ENCODE data around the gene PCDHA8. TPM values are rescaled to one million over a fixed set of nuclear protein-coding genes. Genes with fewer than 3 reads are reported as not detected.
"Not testable (repeated sequence)": the region's sequence is repeated elsewhere in the genome, so short reads cannot be mapped to it uniquely, and the experiment has no call there.

The PCDHA8 gene, protein sequence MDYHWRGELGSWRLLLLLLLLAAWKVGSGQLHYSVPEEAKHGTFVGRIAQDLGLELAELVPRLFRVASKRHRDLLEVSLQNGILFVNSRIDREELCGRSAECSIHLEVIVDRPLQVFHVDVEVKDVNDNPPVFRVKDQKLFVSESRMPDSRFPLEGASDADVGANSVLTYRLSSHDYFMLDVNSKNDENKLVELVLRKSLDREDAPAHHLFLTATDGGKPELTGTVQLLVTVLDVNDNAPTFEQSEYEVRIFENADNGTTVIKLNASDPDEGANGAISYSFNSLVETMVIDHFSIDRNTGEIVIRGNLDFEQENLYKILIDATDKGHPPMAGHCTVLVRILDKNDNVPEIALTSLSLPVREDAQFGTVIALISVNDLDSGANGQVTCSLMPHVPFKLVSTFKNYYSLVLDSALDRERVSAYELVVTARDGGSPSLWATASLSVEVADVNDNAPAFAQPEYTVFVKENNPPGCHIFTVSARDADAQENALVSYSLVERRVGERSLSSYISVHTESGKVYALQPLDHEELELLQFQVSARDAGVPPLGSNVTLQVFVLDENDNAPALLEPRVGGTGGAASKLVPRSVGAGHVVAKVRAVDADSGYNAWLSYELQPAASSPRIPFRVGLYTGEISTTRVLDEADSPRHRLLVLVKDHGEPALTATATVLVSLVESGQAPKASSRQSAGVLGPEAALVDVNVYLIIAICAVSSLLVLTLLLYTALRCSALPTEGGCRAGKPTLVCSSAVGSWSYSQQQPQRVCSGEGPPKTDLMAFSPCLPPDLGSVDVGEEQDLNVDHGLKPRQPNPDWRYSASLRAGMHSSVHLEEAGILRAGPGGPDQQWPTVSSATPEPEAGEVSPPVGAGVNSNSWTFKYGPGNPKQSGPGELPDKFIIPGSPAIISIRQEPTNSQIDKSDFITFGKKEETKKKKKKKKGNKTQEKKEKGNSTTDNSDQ
- polyA plus RNA-seq (ENCODE audit: insufficient read length in 4 of 4) = under 1 TPM in 3 of 4 donors, not detected in 1; 0.03 to 0.05 (median 0.05) TPM

GRCh38 chr5:140840978-140841962 is at the start of gene PCDHA8:
TSS of gene PCDHA8 (plus strand) at chr5:140841187. CDS start at chr5:140841322, 135 bp downstream.
- no peak for DNase-seq (ENCODE audit: low read depth in 4 of 4, low spot score in 2 of 4)

GRCh38 chr5:140794595-140795258 is 46.3 kb upstream of the PCDHA8 start, which contains the start of gene PCDHA2:
TSS of gene PCDHA2 (plus strand) at chr5:140794852.
- DNase-seq (ENCODE audit: low read depth in 4 of 4, low spot score in 2 of 4) = no peak

DNA sequence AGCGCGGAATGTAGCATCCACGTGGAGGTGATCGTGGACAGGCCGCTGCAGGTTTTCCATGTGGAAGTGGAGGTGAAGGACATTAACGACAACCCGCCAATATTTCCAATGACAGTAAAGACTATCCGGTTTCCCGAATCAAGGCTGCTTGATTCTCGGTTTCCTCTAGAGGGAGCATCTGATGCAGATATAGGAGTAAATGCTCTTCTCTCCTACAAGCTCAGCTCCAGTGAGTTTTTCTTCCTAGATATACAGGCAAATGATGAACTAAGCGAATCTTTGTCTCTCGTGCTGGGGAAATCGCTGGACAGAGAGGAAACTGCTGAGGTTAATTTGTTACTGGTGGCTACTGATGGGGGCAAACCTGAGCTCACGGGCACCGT is 45.7 kb upstream of the PCDHA8 start:
- DNase-seq (ENCODE audit: low read depth in 4 of 4, low spot score in 2 of 4) = no peak

- DNase-seq (ENCODE audit: low read depth in 4 of 4, low spot score in 2 of 4) = not testable (repeated sequence)
Observed at GRCh38 chr5:140796072-140796717, 44.8 kb upstream of the PCDHA8 start.

GRCh38 chr5:140796718-140797095 is 44.3 kb upstream of the PCDHA8 start:
- DNase-seq (ENCODE audit: low read depth in 4 of 4, low spot score in 2 of 4) = no peak

DNA sequence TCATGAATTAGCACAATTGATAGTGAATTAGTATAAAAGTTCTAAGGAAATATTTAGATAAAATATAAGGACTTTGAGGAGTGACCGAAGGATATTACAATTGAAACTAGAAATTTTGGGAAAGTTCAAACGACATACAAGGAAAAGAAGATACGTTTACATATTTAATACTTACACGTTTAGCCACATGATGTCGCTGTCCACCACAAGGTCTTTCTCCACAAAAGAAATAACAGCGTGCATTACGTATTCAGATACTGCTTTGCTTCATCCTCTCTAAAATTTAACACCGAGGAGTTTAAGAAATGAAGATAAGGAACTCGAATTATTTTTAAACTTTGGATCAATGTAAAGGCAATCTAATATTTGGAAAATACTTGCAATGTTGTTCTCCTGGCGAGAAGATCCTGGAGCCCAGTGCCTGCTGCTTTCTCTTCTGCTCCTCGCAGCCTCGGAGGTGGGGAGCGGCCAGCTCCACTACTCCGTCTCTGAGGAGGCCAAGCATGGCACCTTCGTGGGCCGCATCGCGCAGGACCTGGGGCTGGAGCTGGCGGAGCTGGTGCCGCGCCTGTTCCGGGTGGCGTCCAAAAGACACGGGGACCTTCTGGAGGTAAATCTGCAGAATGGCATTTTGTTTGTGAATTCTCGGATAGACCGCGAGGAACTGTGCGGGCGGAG is 40.0 kb upstream of the PCDHA8 start, which contains the start of gene PCDHA3:
PCDHA3 (plus strand) TSS at position 242 of the 678 bp plus-strand sequence.
- no peak for DNase-seq (ENCODE audit: low read depth in 4 of 4, low spot score in 2 of 4)

DNA sequence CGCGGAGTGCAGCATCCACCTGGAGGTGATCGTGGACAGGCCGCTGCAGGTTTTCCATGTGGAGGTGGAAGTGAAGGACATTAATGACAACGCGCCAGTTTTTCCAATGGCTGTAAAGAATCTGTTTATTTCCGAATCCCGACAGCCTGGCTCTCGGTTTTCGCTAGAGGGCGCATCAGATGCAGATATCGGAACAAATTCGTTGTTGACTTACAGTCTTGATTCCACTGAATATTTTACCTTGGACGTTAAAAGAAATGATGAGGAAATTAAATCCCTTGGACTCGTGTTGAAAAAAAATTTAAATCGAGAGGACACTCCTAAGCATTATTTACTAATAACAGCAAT is 39.5 kb upstream of the PCDHA8 start:
- DNase-seq (ENCODE audit: low read depth in 4 of 4, low spot score in 2 of 4) = no peak

- DNase-seq (ENCODE audit: low read depth in 4 of 4, low spot score in 2 of 4) = not testable (repeated sequence)
Observed at GRCh38 chr5:140802381-140802780, 38.6 kb upstream of the PCDHA8 start.

DNA sequence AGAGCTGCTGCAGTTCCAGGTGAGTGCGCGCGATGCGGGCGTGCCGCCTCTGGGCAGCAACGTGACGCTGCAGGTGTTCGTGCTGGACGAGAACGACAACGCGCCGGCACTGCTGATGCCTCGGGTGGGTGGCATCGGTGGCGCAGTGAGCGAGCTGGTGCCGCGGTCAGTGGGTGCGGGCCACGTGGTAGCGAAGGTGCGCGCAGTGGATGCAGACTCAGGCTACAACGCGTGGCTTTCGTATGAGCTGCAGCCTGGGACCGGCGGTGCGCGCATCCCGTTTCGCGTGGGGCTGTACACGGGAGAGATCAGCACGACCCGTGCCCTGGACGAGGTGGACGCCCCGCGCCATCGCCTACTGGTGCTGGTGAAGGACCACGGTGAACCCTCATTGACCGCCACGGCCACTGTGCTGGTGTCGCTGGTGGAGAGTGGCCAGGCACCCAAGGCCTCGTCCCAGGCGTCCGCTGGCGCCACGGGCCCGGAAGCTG is 38.2 kb upstream of the PCDHA8 start:
- DNase-seq (ENCODE audit: low read depth in 4 of 4, low spot score in 2 of 4) = no peak

- DNase-seq (ENCODE audit: low read depth in 4 of 4, low spot score in 2 of 4) = no peak
Observed at GRCh38 chr5:140806834-140807775, 33.9 kb upstream of the PCDHA8 start, which contains the start of gene PCDHA4. TSS of gene PCDHA4 (plus strand) at chr5:140807068.

DNA sequence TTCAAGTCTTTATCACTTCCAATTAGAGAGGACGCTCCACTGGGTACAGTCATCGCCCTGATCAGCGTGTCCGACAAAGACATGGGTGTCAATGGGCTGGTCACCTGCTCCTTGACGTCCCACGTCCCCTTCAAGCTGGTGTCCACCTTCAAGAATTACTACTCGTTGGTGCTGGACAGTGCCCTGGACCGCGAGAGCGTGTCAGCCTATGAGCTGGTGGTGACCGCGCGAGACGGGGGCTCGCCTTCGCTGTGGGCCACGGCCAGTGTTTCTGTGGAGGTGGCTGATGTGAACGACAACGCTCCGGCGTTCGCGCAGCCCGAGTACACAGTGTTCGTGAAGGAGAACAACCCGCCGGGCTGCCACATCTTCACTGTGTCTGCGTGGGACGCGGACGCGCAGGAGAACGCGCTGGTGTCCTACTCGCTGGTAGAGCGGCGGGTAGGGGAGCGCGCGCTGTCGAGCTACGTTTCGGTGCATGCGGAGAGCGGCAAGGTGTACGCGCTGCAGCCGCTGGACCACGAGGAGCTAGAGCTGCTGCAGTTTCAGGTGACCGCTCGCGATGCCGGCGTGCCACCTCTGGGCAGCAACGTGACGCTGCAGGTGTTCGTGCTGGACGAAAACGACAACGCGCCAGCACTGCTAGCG is 32.6 kb upstream of the PCDHA8 start:
- not testable (repeated sequence) for DNase-seq (ENCODE audit: low read depth in 4 of 4, low spot score in 2 of 4)

DNA sequence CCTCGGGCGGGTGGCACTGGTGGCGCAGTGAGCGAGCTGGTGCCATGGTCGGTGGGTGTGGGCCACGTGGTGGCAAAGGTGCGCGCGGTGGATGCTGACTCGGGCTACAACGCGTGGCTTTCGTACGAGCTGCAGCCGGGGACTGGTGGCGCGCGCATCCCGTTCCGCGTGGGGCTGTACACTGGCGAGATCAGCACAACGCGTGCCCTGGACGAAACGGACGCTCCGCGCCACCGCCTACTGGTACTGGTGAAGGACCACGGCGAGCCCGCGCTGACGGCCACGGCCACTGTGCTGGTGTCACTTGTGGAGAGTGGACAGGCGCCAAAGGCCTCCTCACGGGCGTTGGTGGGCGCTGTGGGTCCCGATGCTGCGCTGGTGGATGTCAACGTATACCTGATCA is 32.1 kb upstream of the PCDHA8 start:
- DNase-seq (ENCODE audit: low read depth in 4 of 4, low spot score in 2 of 4) = no peak

DNA sequence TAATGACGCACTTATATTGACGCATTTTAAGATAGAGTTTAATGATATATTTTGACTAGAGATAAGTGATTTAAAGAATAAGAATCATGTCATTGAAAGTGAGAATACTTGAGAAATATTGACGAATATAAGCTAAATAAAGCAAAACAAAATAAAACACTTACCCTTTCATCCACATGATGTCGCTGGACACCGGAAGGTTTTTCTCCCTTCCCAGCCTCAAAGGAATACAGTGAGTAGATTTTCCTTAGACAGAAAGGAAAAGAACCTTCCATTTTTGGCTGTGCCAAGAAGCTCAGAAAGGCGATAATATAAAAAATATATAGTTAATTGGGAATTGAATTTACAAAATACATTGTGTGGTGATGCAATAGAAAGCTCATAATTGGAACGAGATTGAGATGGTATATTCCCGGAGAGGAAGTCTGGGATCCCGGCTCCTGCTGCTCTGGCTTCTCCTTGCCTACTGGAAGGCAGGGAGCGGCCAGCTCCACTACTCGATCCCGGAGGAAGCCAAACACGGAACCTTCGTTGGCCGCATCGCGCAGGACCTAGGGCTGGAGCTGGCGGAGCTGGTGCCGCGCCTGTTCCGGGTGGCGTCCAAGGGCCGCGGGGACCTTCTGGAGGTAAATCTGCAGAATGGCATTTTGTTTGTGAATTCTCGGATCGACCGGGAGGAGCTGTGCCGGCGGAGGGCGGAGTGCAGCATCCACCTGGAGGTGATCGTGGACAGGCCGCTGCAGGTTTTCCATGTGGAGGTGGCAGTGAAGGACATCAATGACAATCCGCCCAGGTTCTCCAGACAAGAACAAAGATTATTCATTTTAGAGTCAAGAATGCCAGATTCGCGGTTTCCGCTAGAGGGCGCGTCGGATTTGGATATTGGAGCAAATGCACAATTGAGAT is 19.4 kb upstream of the PCDHA8 start, which contains the start of gene PCDHA5:
PCDHA5 (plus strand) TSS at position 239 of the 906 bp plus-strand sequence.
- no peak for DNase-seq (ENCODE audit: low read depth in 4 of 4, low spot score in 2 of 4)

DNA sequence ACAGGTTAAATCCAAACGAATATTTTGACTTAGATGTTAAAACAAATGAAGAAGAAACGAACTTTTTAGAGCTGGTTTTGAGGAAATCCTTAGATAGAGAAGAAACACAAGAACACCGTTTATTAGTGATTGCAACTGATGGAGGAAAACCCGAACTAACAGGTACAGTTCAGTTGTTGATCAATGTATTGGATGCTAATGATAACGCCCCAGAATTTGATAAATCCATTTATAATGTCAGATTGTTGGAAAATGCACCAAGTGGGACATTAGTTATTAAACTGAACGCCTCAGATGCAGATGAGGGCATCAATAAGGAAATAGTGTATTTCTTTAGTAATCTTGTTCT is 18.7 kb upstream of the PCDHA8 start:
- DNase-seq (ENCODE audit: low read depth in 4 of 4, low spot score in 2 of 4) = no peak

DNA sequence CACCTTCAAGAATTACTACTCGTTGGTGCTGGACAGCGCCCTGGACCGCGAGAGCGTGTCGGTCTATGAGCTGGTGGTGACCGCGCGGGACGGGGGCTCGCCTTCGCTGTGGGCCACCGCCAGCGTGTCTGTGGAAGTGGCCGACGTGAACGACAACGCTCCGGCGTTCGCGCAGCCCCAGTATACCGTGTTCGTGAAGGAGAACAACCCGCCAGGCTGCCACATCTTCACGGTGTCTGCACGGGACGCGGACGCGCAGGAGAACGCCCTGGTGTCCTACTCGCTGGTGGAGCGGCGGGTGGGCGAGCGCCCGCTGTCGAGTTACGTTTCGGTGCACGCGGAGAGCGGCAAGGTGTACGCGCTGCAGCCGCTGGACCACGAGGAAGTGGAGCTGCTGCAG is 18.0 kb upstream of the PCDHA8 start:
- DNase-seq (ENCODE audit: low read depth in 4 of 4, low spot score in 2 of 4) = not testable (repeated sequence)

GRCh38 chr5:140823475-140823874 is 17.5 kb upstream of the PCDHA8 start:
- no peak for DNase-seq (ENCODE audit: low read depth in 4 of 4, low spot score in 2 of 4)

Data from left renal cortex interstitium (tissue), 4 donors.